Fibroblast of lung (primary cell): ENCODE measurements around the gene SGSH. TPM values are rescaled to one million over a fixed set of nuclear protein-coding genes. Genes with fewer than 3 reads are reported as not detected.

ENCODE experiments used
- DNase-seq, 2 donors: peaks; one replicate each; pipeline versions ENCODE4 v3.0.0 to v3.0.0-alpha.2; 2010; ENCODE audit warnings: low read depth in 2 of 2
- H2AFZ ChIP-seq: 2 replicates; pipeline ENCODE4 v1.5.1; 2012; ENCODE audit warnings: low read length, control low read depth, inconsistent platforms
- H3K27ac ChIP-seq: 2 replicates; pipeline ENCODE4 v1.5.1; 2011; ENCODE audit warnings: low read length, control low read depth; ENCODE audit not compliant: insufficient read depth
- H3K27me3 ChIP-seq: 2 replicates; pipeline ENCODE4 v1.5.1; 2011; ENCODE audit warnings: mild to moderate bottlenecking, low read length; ENCODE audit not compliant: control insufficient read depth, insufficient read depth
- H3K36me3 ChIP-seq: 2 replicates; pipeline ENCODE4 v1.5.1; 2011; ENCODE audit warnings: low read length; ENCODE audit not compliant: control insufficient read depth, insufficient read depth
- H3K4me1 ChIP-seq: 2 replicates; pipeline ENCODE4 v1.5.1; 2011; ENCODE audit warnings: low read length; ENCODE audit not compliant: control insufficient read depth, insufficient read depth; ENCODE audit errors: extremely low read depth
- H3K4me2 ChIP-seq: 2 replicates; pipeline ENCODE4 v1.5.1; 2011; ENCODE audit warnings: low read length, control low read depth; ENCODE audit not compliant: insufficient read depth; ENCODE audit errors: extremely low read depth
- H3K4me3 ChIP-seq, 4 experiments: fragments of 200-600 bp in 1 of 4; sonication (generic) in 1 of 4; replicated peaks in 1 of 4; 2 replicates each; pipeline ENCODE4 v1.5.1; 2011 to 2016; ENCODE audit warnings: low read length in 4 of 4, low read depth in 3 of 4, mild to moderate bottlenecking in 3 of 4, control low read depth in 2 of 4, inconsistent platforms in 1 of 4, mixed read lengths in 1 of 4; ENCODE audit not compliant: insufficient read depth in 1 of 4; ENCODE audit errors: control extremely low read depth in 1 of 4
- H3K79me2 ChIP-seq: 2 replicates; pipeline ENCODE4 v1.5.1; 2012; ENCODE audit warnings: mild to moderate bottlenecking, low read length, inconsistent platforms; ENCODE audit not compliant: control insufficient read depth, insufficient read depth
- H3K9ac ChIP-seq: 2 replicates; pipeline ENCODE4 v1.5.1; 2011; ENCODE audit warnings: mild to moderate bottlenecking, low read length, control low read depth; ENCODE audit not compliant: insufficient read depth
- H3K9me3 ChIP-seq: 2 replicates; pipeline ENCODE4 v1.5.1; 2012; ENCODE audit warnings: low read depth, low read length; ENCODE audit not compliant: control insufficient read depth, insufficient read depth
- H4K20me1 ChIP-seq: 2 replicates; pipeline ENCODE4 v1.5.1; 2011; ENCODE audit warnings: low read length; ENCODE audit not compliant: control insufficient read depth, insufficient read depth; ENCODE audit errors: extremely low read depth
- CTCF ChIP-seq, 2 donors: IDR thresholded peaks in 1 of 2; conservative IDR thresholded peaks in 1 of 2; 1 replicate in 1 of 2; 2 replicates in 1 of 2; pipeline ENCODE4 v1.5.1; 2011 to 2012; ENCODE audit warnings: low read length in 2 of 2, control low read depth in 1 of 2, inconsistent platforms in 1 of 2, low read depth in 1 of 2, mild to moderate bottlenecking in 1 of 2
- EZH2 ChIP-seq: IDR thresholded peaks from 2 replicates; pipeline ENCODE4 v1.5.1; 2012; ENCODE audit warnings: low read length, control low read depth, mild to moderate bottlenecking; ENCODE audit errors: missing control alignments
- polyA plus RNA-seq, 2 donors: library from polyadenylated mRNA; depleted of rRNA in 1 of 2; stranded (reverse) in 1 of 2; unstranded in 1 of 2; fragments of >200 nt; gene quantifications; 2 replicates each; pipeline ENCODE4 v1.2.1, GENCODE V29; 2011 to 2012; ENCODE audit warnings: missing spikeins in 1 of 2
- total RNA-seq: library from RNA; depleted of rRNA; stranded (reverse); fragments of >200 nt; gene quantifications from 2 replicates; pipeline ENCODE4 v1.2.1, GENCODE V29; 2014

SGSH gene
- total and polyA plus RNA-seq, 2 donors (not counting 1 experiment from before 2014, with no cell fraction given), result 26.9 to 57.2 TPM

DNA sequence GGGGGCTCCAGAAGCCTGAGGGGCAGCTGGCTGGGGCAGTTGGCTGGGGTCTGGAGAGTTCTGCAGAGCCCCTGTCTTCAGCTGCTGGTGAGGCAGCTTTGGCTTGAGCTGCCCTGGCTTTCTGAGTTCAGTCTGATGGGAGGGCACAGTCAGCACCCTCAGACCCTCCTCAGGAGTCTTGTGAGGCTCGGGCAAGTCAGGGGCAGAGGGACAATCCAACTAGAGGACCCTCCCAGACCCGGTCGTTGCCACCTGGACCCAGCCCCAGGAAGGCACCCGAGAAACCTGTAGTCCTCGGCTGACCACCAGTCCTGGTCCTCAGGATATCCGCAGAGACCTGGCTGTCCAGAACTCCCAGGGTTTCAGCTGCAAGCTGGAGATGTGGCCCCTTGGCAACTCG, 48.5 kb downstream of the SGSH start:
- no peak overlapping the region for H3K4me2 ChIP-seq
- H3K27ac ChIP-seq, result no peak overlapping the region
- H3K9ac ChIP-seq, result no peak overlapping the region
- no peak for DNase-seq
- no peak overlapping the region for H2AFZ ChIP-seq
- peaks cover 12% of the 10 kb centered on the region for H3K27me3 ChIP-seq
- H4K20me1 ChIP-seq, result no peaks in the 10 kb centered on the region
- H3K4me3 ChIP-seq, result no peak overlapping the region
- TF ChIP-seq EZH2 (no peak), CTCF (conservative IDR thresholded peaks at IDR 0.05 in 1 of 2, IDR thresholded peaks at IDR 0.05 in 1 of 2; ENCODE audit: low read depth in 1 of 2, low read length in 2 of 2) (no peak)
- H3K9me3 ChIP-seq, result no peaks in the 10 kb centered on the region
- no peaks in the 10 kb centered on the region for H3K36me3 ChIP-seq
- no peaks in the 10 kb centered on the region for H3K4me1 ChIP-seq
- H3K79me2 ChIP-seq, result no peaks in the 10 kb centered on the region

DNA sequence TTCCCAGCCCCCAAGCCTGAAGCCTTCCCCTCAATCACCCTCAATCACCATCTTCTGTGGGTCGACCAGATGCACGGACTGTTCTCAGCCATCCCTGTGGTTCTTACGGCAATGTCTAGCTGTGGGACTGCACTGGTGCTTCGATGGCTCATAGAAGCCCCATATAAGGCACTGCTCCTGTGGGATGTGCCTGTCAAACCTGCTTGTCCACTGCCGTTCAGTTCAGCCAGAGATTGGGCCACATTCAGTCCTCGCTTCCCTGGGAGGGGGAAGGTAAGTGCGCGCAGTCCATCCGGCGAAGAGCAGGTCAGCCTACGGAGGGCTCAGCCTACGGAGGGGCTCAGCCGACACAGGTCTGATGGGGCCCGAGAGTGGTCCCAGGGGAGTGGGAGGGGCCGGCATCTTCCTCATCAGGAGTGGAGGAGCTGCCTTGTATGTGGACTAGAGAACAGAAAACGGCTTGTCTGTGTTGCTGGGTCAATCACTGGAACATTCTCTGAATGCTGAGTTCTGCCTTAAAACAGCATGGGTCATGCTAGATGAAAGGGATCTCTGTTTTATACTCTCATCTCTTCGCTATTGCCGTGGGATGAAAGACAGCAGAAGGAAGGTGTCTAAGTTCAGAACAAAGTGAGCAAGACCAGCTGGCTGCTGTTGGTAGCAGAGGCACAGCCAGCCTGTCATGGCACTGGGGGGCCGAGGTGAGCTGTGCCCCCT, 50.2 kb downstream of the SGSH start, which contains the start of gene CARD14:
Gene CARD14, plus strand, starts transcription at position 247 of the 717 bp plus-strand sequence. CDS start 11,409 bp downstream, outside the sequence.
- no peak within 1 kb of the TSS for H3K4me3 ChIP-seq
- H3K9me3 ChIP-seq, result no peaks in the 10 kb centered on the region
- no peak within 1 kb of the TSS for H3K27ac ChIP-seq
- no peak for DNase-seq
- H3K79me2 ChIP-seq, result no peaks in the 10 kb centered on the region
- no peaks in the 10 kb centered on the region for H4K20me1 ChIP-seq
- no peaks in the 10 kb centered on the region for H3K36me3 ChIP-seq
- H3K27me3 ChIP-seq, result peaks cover 12% of the 10 kb centered on the region
- no peak within 1 kb of the TSS for H3K4me2 ChIP-seq
- no peak within 1 kb of the TSS for H3K9ac ChIP-seq
- no peaks in the 10 kb centered on the region for H3K4me1 ChIP-seq
- H2AFZ ChIP-seq, result no peak within 1 kb of the TSS
- TF ChIP-seq EZH2, result no peak
- no peak for TF ChIP-seq CTCF (conservative IDR thresholded peaks at IDR 0.05 in 1 of 2, IDR thresholded peaks at IDR 0.05 in 1 of 2; ENCODE audit: low read depth in 1 of 2, low read length in 2 of 2)

- Histone ChIP-seq H3K79me2 (no peaks in the 10 kb centered on the region), H3K4me2 (no peak overlapping the region), H3K36me3 (no peaks in the 10 kb centered on the region), H3K27me3 (peaks cover 12% of the 10 kb centered on the region), H3K27ac (no peak overlapping the region), H3K9me3 (no peaks in the 10 kb centered on the region), H2AFZ (no peak overlapping the region), H3K4me1 (no peaks in the 10 kb centered on the region), H3K4me3 (no peak overlapping the region), H4K20me1 (no peaks in the 10 kb centered on the region), H3K9ac (no peak overlapping the region)
- no peak for DNase-seq
- TF ChIP-seq EZH2 (no peak), CTCF (conservative IDR thresholded peaks at IDR 0.05 in 1 of 2, IDR thresholded peaks at IDR 0.05 in 1 of 2; ENCODE audit: low read depth in 1 of 2, low read length in 2 of 2) (no peak)
Measured at GRCh38 chr17:80169107-80169506, 51.0 kb downstream of the SGSH start.
